HG02763 (cell line): ENCODE measurements around the gene CD1E.
"Not testable (repeated sequence)": the region's sequence is repeated elsewhere in the genome, so short reads cannot be mapped to it uniquely, and the experiment has no call there.

Source experiments
- ATAC-seq: cut with Tn5 transposase; IDR thresholded peaks from one replicate; pipeline ENCODE4 v1.9.1; 2021; ENCODE audit warnings: mild to moderate bottlenecking, moderate library complexity; ENCODE audit not compliant: unreplicated experiment

The CD1E gene

DNA sequence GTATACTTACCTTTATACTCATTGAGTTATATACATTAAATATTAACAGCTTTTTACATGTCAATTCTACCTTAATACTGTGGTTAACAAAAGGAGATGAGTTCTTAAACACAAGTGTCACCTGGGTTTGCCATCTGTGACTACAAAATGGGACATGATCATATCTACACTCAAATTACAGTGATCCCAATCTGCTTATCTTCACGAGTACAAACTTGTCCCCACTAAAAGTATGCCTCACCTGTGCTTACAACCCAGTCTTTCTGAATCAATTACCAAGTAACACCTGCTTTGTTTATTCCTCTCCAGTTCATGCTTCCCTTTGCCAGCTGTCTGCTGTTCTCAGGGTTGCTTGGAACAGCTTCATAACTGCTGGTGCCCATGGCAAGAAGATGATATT is 8.8 kb downstream of the CD1E start:
- no peak for ATAC-seq

DNA sequence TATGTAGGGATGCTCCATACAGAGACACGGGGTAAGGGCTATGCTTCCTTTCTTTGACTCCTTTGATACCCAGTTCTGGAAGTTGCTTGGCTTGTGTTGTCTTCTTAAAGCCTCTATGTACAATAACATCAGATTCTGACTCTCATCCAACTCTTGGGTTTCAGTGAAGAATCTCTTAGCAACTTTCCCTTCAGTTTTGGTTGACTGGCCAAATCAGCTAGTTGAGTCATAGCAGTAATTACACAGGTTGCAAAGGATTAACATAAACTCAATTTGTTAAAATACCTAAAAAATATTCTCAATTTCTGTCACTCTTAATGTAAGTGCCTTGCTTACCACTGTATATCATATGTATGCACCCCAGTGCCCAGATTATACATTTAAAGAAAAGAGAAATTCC is 9.2 kb downstream of the CD1E start:
- no peak for ATAC-seq

DNA sequence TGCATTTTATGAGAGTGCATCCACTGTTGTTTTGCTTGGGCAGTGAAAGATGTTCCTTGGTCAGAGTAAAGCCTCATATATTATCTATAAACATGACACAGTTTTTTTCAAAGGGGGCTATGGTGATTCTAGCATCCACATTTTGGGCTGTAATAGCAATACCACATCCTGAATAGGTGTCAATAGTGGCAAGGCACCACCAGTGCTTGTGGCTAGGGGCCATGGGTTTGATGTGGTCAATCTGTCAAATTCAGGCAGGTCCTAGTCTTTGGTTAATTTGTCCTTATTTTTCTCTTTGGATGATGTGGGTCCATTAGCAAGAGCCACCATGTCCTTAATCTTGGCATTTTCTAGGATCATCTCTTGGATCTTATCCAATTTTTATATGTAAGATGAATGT is 13.1 kb downstream of the CD1E start:
- ATAC-seq, result no peak

DNA sequence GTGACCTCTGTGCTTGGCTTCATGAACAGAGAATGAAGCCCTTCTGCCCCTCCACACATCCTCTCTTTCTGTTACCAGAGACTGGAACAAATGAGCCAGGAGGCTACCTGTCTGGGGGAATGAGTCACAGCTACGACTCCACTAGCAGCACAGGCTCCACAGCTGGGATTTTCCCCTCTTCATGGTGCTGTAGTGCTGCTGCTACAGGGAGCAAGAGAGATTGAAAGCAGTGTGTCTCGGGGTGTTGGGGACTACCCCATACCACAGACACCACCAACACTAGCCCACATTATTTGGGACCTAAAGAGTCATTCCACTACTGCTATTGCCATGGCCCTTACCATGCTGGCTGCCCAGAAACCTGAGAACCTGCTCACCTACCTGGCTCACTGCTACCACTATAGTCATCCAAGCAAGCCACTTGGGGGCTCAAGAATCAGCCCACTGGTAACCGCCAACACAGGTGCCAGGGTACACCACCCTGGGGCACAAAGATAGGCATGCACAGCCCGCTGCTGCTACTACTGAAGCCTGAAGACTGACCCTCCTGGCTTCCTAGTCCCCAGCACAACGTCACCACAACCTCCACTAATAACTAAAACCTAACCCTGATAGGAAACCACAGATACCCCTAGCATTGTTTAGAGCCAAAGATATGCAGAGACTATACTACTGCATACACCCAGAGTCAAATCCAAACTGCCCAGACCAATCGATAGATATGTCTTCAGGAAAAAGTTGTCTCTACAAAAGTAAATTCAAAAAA is 17.7 kb downstream of the CD1E start:
- peak; percentile 97 for ATAC-seq

DNA sequence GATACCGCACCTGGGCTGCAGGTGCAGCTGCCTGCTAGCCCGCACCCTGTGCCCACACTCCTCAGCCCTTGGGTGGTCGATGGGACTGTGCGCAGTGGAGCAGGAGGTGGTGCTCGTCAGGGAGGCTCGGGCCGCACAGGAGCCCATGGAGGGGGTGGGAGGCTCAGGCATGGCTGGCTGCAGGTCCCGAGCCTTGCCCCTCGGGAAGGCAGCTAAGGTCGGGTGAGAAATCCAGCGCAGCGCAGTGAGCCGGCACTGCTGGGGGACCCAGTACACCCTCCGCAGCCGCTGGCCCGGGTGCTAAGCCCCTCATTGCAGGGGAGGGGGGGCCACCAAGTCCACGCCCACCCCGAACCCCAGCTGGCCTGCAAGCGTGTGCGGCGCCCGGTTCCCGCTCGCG is 20.4 kb downstream of the CD1E start:
- not testable (repeated sequence) for ATAC-seq

DNA sequence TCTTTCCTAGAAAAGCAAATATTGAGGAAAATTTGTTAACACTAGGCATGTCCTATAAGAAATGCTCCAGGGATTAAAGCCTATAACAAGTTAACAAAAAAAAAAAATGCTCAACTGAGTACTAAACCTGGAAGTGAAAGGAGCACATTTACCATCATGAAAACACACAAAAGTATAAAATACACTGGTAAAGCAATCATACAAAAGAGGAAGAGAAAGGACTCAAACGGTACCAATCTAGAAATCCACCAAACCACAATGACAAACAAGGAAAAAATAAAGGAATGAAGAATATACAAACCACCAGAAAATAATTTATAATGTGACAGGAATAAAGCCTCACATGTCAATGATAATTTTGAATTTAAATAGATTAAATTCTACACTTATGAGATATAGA is 21.2 kb downstream of the CD1E start:
- no peak for ATAC-seq

DNA sequence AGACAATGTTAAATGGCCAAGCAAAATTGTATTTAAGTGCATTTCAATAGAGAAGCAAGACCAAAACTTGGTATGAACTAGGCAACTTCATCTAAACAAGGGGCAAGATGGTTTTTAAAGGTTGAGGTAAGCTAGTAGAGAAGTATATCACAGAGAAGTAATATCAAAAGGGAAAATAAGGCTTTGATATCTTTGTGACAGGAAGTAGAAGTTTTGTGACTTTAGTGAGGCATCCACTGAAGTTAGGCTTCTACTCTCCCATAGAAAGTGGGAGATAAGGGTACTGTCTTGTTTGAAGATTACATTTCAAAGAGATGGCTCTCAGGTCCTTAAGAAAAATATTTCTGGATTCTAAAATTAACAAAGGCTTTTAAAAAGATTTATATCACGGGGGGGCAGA is 36.6 kb downstream of the CD1E start:
- ATAC-seq, result no peak

DNA sequence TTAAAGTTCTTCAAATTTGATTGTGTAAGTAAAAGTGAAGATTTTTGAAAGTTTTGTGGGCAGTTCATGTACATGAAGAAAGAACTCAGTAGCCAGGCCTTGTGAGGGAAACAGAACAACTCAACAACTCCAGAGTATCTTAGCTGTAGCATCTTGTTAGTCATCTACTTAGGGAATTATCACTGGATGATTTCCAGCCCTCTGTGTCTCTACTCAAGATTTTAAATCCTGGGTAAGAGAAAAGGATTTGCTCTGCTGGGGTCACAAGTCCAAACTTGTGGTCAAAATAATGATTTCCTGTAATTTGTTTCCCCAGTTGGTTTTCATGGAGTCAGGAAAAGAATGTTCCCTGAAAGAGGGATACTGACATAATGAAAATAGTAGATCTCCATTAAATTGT is 37.4 kb downstream of the CD1E start:
- ATAC-seq, result no peak

DNA sequence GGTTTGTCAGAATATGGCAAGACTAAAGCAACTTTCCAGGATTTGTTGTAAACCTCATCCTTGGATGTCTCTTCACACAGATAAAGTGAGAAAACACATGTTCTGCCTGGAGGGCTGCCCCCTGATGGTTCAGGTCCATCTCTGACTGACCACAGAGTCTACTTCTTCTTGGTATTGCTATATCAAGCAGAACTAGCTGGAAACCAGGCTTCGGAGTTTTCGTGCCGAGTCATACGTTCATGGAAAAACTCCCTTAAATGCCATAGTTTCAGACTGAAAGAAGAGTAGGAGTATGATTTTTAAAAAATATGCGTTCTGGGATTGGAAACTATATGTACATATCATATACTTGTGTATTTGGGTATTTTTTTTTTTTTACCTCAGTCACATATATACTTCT is 39.8 kb downstream of the CD1E start:
- no peak for ATAC-seq

DNA sequence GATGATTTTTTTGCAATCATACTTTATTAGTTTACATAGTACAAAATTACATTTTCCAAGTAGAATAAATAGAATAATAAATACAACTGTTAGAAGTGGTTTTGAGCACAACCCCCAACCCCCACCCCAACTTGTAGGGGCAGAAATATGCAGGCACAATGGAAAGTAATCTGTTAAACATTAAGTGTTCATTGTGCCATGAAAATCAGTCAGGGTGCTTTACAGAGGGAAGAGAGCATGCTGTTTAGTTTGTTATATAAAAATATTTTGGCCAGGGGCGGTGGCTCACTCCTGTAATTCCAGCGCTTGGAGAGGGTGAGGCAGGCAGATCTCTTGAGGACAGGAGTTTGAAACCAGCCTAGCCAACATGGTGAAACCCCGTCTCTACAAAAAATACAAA is 43.0 kb downstream of the CD1E start:
- no peak for ATAC-seq

- no peak for ATAC-seq
Observed at GRCh38 chr1:158398818-158399514, 45.3 kb downstream of the CD1E start, which contains the start of gene OR10T2. Gene OR10T2, minus strand, starts transcription at chr1:158399466. Its CDS starts 0 bp downstream, at chr1:158399466.

GRCh38 chr1:158400871-158401270 is 47.2 kb downstream of the CD1E start:
- ATAC-seq, result no peak

DNA sequence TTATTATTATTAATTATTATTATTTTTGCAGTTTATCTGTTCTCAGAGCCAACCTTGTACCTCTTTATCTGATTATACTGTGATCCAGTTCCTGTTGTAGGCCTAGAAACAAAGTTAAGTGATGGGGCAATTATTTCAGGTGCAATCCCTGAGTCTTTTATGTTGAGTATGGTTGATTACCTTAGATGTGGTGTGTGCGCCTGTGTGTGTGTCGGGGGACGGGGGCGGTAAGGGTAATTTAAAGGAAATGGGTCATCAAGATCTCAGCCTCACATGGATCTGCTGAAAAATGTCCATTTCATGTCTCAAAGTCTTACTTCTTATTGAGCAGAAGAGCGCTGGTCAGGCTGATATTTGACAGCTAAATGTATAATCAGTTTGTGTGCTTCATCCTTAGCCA is 53.4 kb downstream of the CD1E start:
- ATAC-seq, result no peak
